ENCODE results near the gene UST. TPM values are rescaled to one million over a fixed set of nuclear protein-coding genes. Genes with fewer than 3 reads are reported as not detected.

The UST gene
- total and polyA plus RNA-seq, 7 donors = 0.79 to 2.6 (median 2.0) TPM

DNA sequence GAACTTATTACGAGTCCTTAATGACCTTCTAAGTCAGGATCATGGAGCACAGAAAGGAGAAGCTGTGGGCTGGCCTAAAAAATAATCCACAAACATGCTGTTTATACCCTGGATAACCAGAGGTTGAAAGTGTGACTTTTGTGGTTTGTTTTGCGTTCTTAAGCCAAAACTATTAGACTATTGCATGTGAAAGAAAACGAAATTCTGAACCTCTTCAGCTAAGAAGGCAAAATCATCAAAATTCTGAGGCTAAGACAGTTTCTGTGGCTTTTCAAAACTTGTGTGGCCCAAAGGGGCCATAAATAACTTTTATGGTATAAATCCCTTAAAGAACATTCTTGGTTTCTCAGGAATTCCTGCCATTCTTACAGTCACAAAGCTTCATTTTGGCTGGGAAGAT is 251.0 kb downstream of the UST start:
- intact Hi-C loops (cut with DNase I) = no loop called here
- Histone ChIP-seq H3K36me3 (ENCODE audit: insufficient read depth in 1 of 2, low read depth in 1 of 2) (no peaks in the 10 kb centered on the region), H3K27ac (no peak overlapping the region), H3K4me1 (no peaks in the 10 kb centered on the region), H3K9me3 (peaks cover 17% of the 10 kb centered on the region), H3K27me3 (ENCODE audit: insufficient read depth in 3 of 3, low read length in 2 of 3) (no peaks in the 10 kb centered on the region), H3K4me3 (no peak overlapping the region)
- TF ChIP-seq, protein P1, sequence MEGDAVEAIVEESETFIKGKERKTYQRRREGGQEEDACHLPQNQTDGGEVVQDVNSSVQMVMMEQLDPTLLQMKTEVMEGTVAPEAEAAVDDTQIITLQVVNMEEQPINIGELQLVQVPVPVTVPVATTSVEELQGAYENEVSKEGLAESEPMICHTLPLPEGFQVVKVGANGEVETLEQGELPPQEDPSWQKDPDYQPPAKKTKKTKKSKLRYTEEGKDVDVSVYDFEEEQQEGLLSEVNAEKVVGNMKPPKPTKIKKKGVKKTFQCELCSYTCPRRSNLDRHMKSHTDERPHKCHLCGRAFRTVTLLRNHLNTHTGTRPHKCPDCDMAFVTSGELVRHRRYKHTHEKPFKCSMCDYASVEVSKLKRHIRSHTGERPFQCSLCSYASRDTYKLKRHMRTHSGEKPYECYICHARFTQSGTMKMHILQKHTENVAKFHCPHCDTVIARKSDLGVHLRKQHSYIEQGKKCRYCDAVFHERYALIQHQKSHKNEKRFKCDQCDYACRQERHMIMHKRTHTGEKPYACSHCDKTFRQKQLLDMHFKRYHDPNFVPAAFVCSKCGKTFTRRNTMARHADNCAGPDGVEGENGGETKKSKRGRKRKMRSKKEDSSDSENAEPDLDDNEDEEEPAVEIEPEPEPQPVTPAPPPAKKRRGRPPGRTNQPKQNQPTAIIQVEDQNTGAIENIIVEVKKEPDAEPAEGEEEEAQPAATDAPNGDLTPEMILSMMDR (IDR thresholded peaks at IDR 0.05) = no peak
- DNase-seq (no peak), ATAC-seq (no peak)
- WGBS, 3 donors = 63 to 85% (median 77%) methylated on average over 3 of the region's 3 CpGs

DNA sequence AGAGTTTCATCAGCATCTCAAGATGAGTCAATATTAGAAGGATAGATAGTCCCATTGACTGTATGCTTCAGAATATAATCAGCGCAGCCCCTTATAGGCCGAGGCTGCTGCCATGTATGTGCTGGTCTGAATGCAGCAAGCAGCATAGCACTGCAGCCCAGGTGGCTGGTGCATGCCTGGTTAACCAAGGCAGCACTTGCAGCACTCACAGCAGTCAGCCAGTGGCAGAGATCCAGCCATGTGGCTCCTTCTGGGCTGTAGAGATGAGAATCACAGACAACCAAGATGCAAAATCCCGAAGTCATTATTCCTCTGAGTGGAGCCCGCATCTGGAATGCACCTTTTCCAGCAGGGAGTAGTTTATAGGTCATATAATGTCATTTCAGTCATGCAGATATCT is 251.9 kb downstream of the UST start:
- WGBS, 3 donors = 79 to 90% (median 82%) methylated on average over 4 of the region's 4 CpGs
- intact Hi-C loops (cut with DNase I) = no loop called here
- Histone ChIP-seq H3K9me3 (peaks cover 14% of the 10 kb centered on the region), H3K4me3 (no peak overlapping the region), H3K27me3 (ENCODE audit: insufficient read depth in 3 of 3, low read length in 2 of 3) (no peaks in the 10 kb centered on the region), H3K27ac (no peak overlapping the region), H3K4me1 (no peaks in the 10 kb centered on the region), H3K36me3 (ENCODE audit: insufficient read depth in 1 of 2, low read depth in 1 of 2) (no peaks in the 10 kb centered on the region)
- TF ChIP-seq, protein P1 (IDR thresholded peaks at IDR 0.05) = no peak
- ATAC-seq = no peak
- DNase-seq = no peak

- 13 to 31% (median 17%) methylated on average over 1 of the region's 1 CpG for WGBS, 3 donors
- ATAC-seq (peak; percentile 11 to 35 (median 20)), DNase-seq (no peak)
- Histone ChIP-seq H3K36me3 (ENCODE audit: insufficient read depth in 1 of 2, low read depth in 1 of 2) (no peaks in the 10 kb centered on the region), H3K4me1 (no peaks in the 10 kb centered on the region), H3K9me3 (peaks cover 14% of the 10 kb centered on the region), H3K27ac (no peak overlapping the region), H3K27me3 (ENCODE audit: insufficient read depth in 3 of 3, low read length in 2 of 3) (no peaks in the 10 kb centered on the region), H3K4me3 (no peak overlapping the region)
- TF ChIP-seq, protein P1 (IDR thresholded peaks at IDR 0.05) = no peak
- intact Hi-C loops (cut with DNase I) = no loop called here
Measured at GRCh38 chr6:148999501-148999900, 252.7 kb downstream of the UST start.

GRCh38 chr6:148999929-149000468 is 253.2 kb downstream of the UST start:
- Histone ChIP-seq H3K4me3 (no peak overlapping the region), H3K36me3 (ENCODE audit: insufficient read depth in 1 of 2, low read depth in 1 of 2) (no peaks in the 10 kb centered on the region), H3K27me3 (ENCODE audit: insufficient read depth in 3 of 3, low read length in 2 of 3) (no peaks in the 10 kb centered on the region), H3K4me1 (no peaks in the 10 kb centered on the region), H3K27ac (no peak overlapping the region), H3K9me3 (peaks cover 14% of the 10 kb centered on the region)
- TF ChIP-seq, protein P1 (IDR thresholded peaks at IDR 0.05) = no peak
- intact Hi-C loops (cut with DNase I) = no loop called here
- DNase-seq (peak; percentile 72 to 74), ATAC-seq (peak; percentile 78 to 90 (median 84))
- 61 to 67% (median 61%) methylated on average over 3 of the region's 3 CpGs for WGBS, 3 donors

DNA sequence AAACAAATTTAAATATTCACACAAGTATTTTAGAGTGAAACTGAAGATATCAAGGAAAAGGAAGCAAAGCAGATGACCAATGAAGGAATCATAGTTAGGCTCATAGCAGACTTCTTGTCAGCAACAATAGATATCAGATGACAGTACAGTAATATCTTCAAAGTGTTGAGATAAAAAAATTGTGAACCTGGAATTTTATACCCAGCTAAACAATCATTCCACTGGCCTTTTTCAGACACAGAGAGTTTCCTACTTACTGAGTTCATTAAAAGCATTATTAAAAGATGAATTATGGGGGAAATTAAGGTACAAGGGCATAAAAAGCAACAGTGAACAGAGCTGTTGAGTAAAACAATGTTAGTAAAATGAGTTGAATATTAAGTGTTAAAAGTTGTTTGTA is 254.6 kb downstream of the UST start:
- peaks cover 14% of the 10 kb centered on the region for H3K9me3 ChIP-seq
- H3K4me3 ChIP-seq = no peak overlapping the region
- H3K36me3 ChIP-seq (ENCODE audit: insufficient read depth in 1 of 2, low read depth in 1 of 2) = no peaks in the 10 kb centered on the region
- H3K27me3 ChIP-seq (ENCODE audit: insufficient read depth in 3 of 3, low read length in 2 of 3) = no peaks in the 10 kb centered on the region
- ATAC-seq (no peak), DNase-seq (no peak)
- H3K27ac ChIP-seq = no peak overlapping the region
- H3K4me1 ChIP-seq = no peaks in the 10 kb centered on the region
- intact Hi-C loops (cut with DNase I) = no loop called here
- TF ChIP-seq, protein P1 (IDR thresholded peaks at IDR 0.05) = no peak

Data from psoas muscle (tissue), 8 donors.